HL-60 (cell line): ENCODE results near the gene SSTR1.

Experiments
- DNase-seq, 2 experiments: peaks; one replicate each; pipeline ENCODE4 v3.0.0-alpha.2; 2010 to 2020; ENCODE audit warnings: low read depth in 1 of 2, low spot score in 1 of 2
- H3K27ac ChIP-seq: fragments of 250-450 bp; sonication (Bioruptor Pico); replicated peaks from 2 replicates; pipeline ENCODE4 v1.5.1; 2020; ENCODE audit warnings: mild to moderate bottlenecking, moderate library complexity
- H3K27me3 ChIP-seq: fragments of 250-450 bp; sonication (Bioruptor Pico); 2 replicates; pipeline ENCODE4 v1.5.1; 2021; ENCODE audit warnings: mild to moderate bottlenecking, moderate library complexity; ENCODE audit not compliant: insufficient read depth, poor library complexity, severe bottlenecking
- H3K4me3 ChIP-seq: replicated peaks from 2 replicates; pipeline ENCODE4 v1.5.1; 2011; ENCODE audit warnings: mild to moderate bottlenecking, control low read depth, low read length; ENCODE audit not compliant: insufficient read depth
- CTCF ChIP-seq: IDR thresholded peaks from one replicate; pipeline ENCODE4 v1.5.1; 2011; ENCODE audit warnings: low read length, control low read depth, inconsistent platforms; ENCODE audit not compliant: insufficient read depth
- GABPA ChIP-seq: IDR thresholded peaks from 2 replicates; pipeline ENCODE4 v1.6.1; 2012; ENCODE audit warnings: low read depth
- POLR2AphosphoS5 ChIP-seq: IDR thresholded peaks from 2 replicates; pipeline ENCODE4 v1.6.1; 2012; ENCODE audit warnings: low read depth
- SPI1 ChIP-seq: IDR thresholded peaks from 2 replicates; pipeline ENCODE4 v1.6.1; 2012; ENCODE audit warnings: low read depth, mild to moderate bottlenecking, borderline replicate concordance
- TF ChIP-seq, protein P1 (sequence below): IDR thresholded peaks from 2 replicates; pipeline ENCODE4 v1.6.1; 2012; ENCODE audit warnings: low read depth; ENCODE audit not compliant: insufficient replicate concordance

SSTR1 gene

GRCh38 chr14:38174711-38175110, 33.0 kb upstream of the SSTR1 start:
- TF ChIP-seq GABPA (no peak), POLR2AphosphoS5 (no peak), SPI1 (no peak), CTCF (no peak)
- TF ChIP-seq, protein P1, sequence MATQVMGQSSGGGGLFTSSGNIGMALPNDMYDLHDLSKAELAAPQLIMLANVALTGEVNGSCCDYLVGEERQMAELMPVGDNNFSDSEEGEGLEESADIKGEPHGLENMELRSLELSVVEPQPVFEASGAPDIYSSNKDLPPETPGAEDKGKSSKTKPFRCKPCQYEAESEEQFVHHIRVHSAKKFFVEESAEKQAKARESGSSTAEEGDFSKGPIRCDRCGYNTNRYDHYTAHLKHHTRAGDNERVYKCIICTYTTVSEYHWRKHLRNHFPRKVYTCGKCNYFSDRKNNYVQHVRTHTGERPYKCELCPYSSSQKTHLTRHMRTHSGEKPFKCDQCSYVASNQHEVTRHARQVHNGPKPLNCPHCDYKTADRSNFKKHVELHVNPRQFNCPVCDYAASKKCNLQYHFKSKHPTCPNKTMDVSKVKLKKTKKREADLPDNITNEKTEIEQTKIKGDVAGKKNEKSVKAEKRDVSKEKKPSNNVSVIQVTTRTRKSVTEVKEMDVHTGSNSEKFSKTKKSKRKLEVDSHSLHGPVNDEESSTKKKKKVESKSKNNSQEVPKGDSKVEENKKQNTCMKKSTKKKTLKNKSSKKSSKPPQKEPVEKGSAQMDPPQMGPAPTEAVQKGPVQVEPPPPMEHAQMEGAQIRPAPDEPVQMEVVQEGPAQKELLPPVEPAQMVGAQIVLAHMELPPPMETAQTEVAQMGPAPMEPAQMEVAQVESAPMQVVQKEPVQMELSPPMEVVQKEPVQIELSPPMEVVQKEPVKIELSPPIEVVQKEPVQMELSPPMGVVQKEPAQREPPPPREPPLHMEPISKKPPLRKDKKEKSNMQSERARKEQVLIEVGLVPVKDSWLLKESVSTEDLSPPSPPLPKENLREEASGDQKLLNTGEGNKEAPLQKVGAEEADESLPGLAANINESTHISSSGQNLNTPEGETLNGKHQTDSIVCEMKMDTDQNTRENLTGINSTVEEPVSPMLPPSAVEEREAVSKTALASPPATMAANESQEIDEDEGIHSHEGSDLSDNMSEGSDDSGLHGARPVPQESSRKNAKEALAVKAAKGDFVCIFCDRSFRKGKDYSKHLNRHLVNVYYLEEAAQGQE = no peak

GRCh38 chr14:38175658-38176057, 32.0 kb upstream of the SSTR1 start:
- Histone ChIP-seq H3K4me3 (no peak overlapping the region), H3K27me3 (no peaks in the 10 kb centered on the region), H3K27ac (no peak overlapping the region)
- no peak for DNase-seq
- no peak for TF ChIP-seq GABPA
- TF ChIP-seq POLR2AphosphoS5 = no peak
- TF ChIP-seq SPI1 = no peak
- no peak for TF ChIP-seq CTCF
- TF ChIP-seq, protein P1 = no peak

More at GRCh38 chr14:38174711-38175110, 33.0 kb upstream of the SSTR1 start:
- DNase-seq = no peak
- Histone ChIP-seq H3K27ac (no peak overlapping the region), H3K4me3 (no peak overlapping the region), H3K27me3 (no peaks in the 10 kb centered on the region)

GRCh38 chr14:38176379-38176778, 31.3 kb upstream of the SSTR1 start:
- Histone ChIP-seq H3K27me3 (no peaks in the 10 kb centered on the region), H3K4me3 (no peak overlapping the region), H3K27ac (no peak overlapping the region)
- no peak for DNase-seq
- TF ChIP-seq GABPA = no peak
- TF ChIP-seq POLR2AphosphoS5 = no peak
- TF ChIP-seq, protein P1 = no peak
- TF ChIP-seq CTCF = no peak
- no peak for TF ChIP-seq SPI1
